Muscle layer of duodenum (tissue), 2 donors: ENCODE results near the gene ORAI3.

Experiments used
- H3K27ac ChIP-seq: one replicate; pipeline ENCODE4 v1.7.0; 2013; ENCODE audit warnings: mild to moderate bottlenecking, low read length
- H3K27me3 ChIP-seq: one replicate; pipeline ENCODE4 v1.7.0; 2013; ENCODE audit warnings: low read depth, mild to moderate bottlenecking, control low read depth, low read length
- H3K36me3 ChIP-seq, 2 donors: one replicate each; pipeline ENCODE4 v1.7.0; 2013; ENCODE audit warnings: low read length in 2 of 2, control low read depth in 1 of 2, mild to moderate bottlenecking in 1 of 2; ENCODE audit not compliant: insufficient read depth in 2 of 2, control insufficient read depth in 1 of 2
- H3K4me1 ChIP-seq, 2 donors: one replicate each; pipeline ENCODE4 v1.7.0; 2013; ENCODE audit warnings: low read length in 2 of 2, mild to moderate bottlenecking in 2 of 2, control low read depth in 1 of 2, moderate library complexity in 1 of 2; ENCODE audit not compliant: insufficient read depth in 2 of 2, control insufficient read depth in 1 of 2
- H3K4me3 ChIP-seq, 2 donors: one replicate each; pipeline ENCODE4 v1.7.0; 2013; ENCODE audit warnings: low read length in 2 of 2, low read depth in 1 of 2, mild to moderate bottlenecking in 1 of 2
- H3K9me3 ChIP-seq, 2 donors: one replicate each; pipeline ENCODE4 v1.7.0; 2013; ENCODE audit warnings: low read length in 2 of 2, control low read depth in 1 of 2, mild to moderate bottlenecking in 1 of 2; ENCODE audit not compliant: control insufficient read depth in 1 of 2
- donor health status: healthy.

ORAI3 gene

GRCh38 chr16:30987581-30988190 is 38.8 kb downstream of the ORAI3 start:
- Histone ChIP-seq H3K27me3 (no peaks in the 10 kb centered on the region), H3K27ac (no peak overlapping the region), H3K9me3 (no peaks in the 10 kb centered on the region), H3K36me3 (peaks cover 3 to 17% of the 10 kb centered on the region in 2 donors), H3K4me3 (no peak overlapping the region), H3K4me1 (peaks cover 4 to 13% of the 10 kb centered on the region in 2 donors)

- no peak overlapping the region for H3K4me3 ChIP-seq
- no peak overlapping the region for H3K27ac ChIP-seq
Observed at GRCh38 chr16:30989469-30990047, 40.7 kb downstream of the ORAI3 start.

GRCh38 chr16:30990105-30990504 is 41.2 kb downstream of the ORAI3 start:
- Histone ChIP-seq H3K27me3 (no peaks in the 10 kb centered on the region), H3K9me3 (no peaks in the 10 kb centered on the region), H3K36me3 (peaks cover 0 to 3% of the 10 kb centered on the region in 2 donors), H3K27ac (no peak overlapping the region), H3K4me1 (peaks cover 4 to 12% of the 10 kb centered on the region in 2 donors), H3K4me3 (no peak overlapping the region)

More at GRCh38 chr16:30989469-30990047, 40.7 kb downstream of the ORAI3 start:
- Histone ChIP-seq H3K9me3 (no peaks in the 10 kb centered on the region), H3K4me1 (peaks cover 4 to 13% of the 10 kb centered on the region in 2 donors), H3K27me3 (no peaks in the 10 kb centered on the region), H3K36me3 (peaks cover 0 to 3% of the 10 kb centered on the region in 2 donors)

- H3K36me3 ChIP-seq, result peaks cover 0 to 3% of the 10 kb centered on the region in 2 donors
- no peaks in the 10 kb centered on the region for H3K9me3 ChIP-seq
- H3K4me3 ChIP-seq, result no peak overlapping the region
- H3K27me3 ChIP-seq, result no peaks in the 10 kb centered on the region
- H3K4me1 ChIP-seq, result peaks cover under 1 to 3% of the 10 kb centered on the region in 2 donors
- no peak overlapping the region for H3K27ac ChIP-seq
Observed at GRCh38 chr16:30991052-30991451, 42.2 kb downstream of the ORAI3 start.

GRCh38 chr16:30992276-30992780 is 43.5 kb downstream of the ORAI3 start:
- no peak overlapping the region for H3K27ac ChIP-seq

GRCh38 chr16:30992931-30993816 is 44.3 kb downstream of the ORAI3 start:
- no peaks in the 10 kb centered on the region for H3K36me3 ChIP-seq

More at GRCh38 chr16:30992276-30992780, 43.5 kb downstream of the ORAI3 start:
- H3K9me3 ChIP-seq, result no peaks in the 10 kb centered on the region
- H3K4me1 ChIP-seq, result no peaks in the 10 kb centered on the region
- H3K27me3 ChIP-seq, result no peaks in the 10 kb centered on the region
- no peak overlapping the region for H3K4me3 ChIP-seq
- no peaks in the 10 kb centered on the region for H3K36me3 ChIP-seq

GRCh38 chr16:30995927-30996323 is 47.1 kb downstream of the ORAI3 start:
- no peaks in the 10 kb centered on the region for H3K9me3 ChIP-seq
- no peak overlapping the region for H3K4me3 ChIP-seq
- peak overlapping the region; percentile 67 for H3K27ac ChIP-seq
- H3K36me3 ChIP-seq, result no peaks in the 10 kb centered on the region
- H3K27me3 ChIP-seq, result no peaks in the 10 kb centered on the region
- no peaks in the 10 kb centered on the region for H3K4me1 ChIP-seq

More at GRCh38 chr16:30992931-30993816, 44.3 kb downstream of the ORAI3 start:
- H3K27me3 ChIP-seq, result no peaks in the 10 kb centered on the region
- H3K9me3 ChIP-seq, result no peaks in the 10 kb centered on the region
- no peak overlapping the region for H3K27ac ChIP-seq
- no peak overlapping the region for H3K4me3 ChIP-seq
- no peaks in the 10 kb centered on the region for H3K4me1 ChIP-seq

- no peaks in the 10 kb centered on the region for H3K27me3 ChIP-seq
- H3K27ac ChIP-seq, result peak overlapping the region; percentile 67
- H3K4me3 ChIP-seq, result peak overlapping the region; percentile 67 to 74
- H3K9me3 ChIP-seq, result no peaks in the 10 kb centered on the region
- H3K4me1 ChIP-seq, result no peaks in the 10 kb centered on the region
- no peaks in the 10 kb centered on the region for H3K36me3 ChIP-seq
Observed at GRCh38 chr16:30996324-30996984, 47.6 kb downstream of the ORAI3 start.

- Histone ChIP-seq H3K4me1 (peaks cover 0 to 2% of the 10 kb centered on the region in 2 donors), H3K36me3 (no peaks in the 10 kb centered on the region), H3K4me3 (peak overlapping the region; percentile 67 to 74), H3K27ac (peak overlapping the region; percentile 67), H3K27me3 (no peaks in the 10 kb centered on the region), H3K9me3 (no peaks in the 10 kb centered on the region)
Observed at GRCh38 chr16:30996985-30997724, 48.3 kb downstream of the ORAI3 start.
